ENCODE data around the gene ZBTB8A. TPM values are rescaled to one million over a fixed set of nuclear protein-coding genes. Genes with fewer than 3 reads are reported as not detected.
A peak's percentile ranks its signal among the peaks of the same experiment; 100 is the strongest.

The ZBTB8A gene
- total and polyA plus RNA-seq, 12 donors, result 1.7 to 3.8 (median 3.0) TPM

- Histone ChIP-seq H3K27me3 (no peaks in the 10 kb centered on the region), H3K4me1 (peaks cover 0 to 21% (median 8%) of the 10 kb centered on the region in 9 donors), H3K4me3 (no peak overlapping the region), H3K9me3 (no peaks in the 10 kb centered on the region), H3K27ac (no peak overlapping the region), H3K36me3 (peaks cover 0 to 17% (median 0%) of the 10 kb centered on the region in 9 donors)
- DNase-seq (no peak), ATAC-seq (no peak)
- 79 to 84% methylated on average over 4 of the region's 4 CpGs for WGBS, 2 donors
- intact Hi-C loops (cut with DNase I), result no loop called here
- TF ChIP-seq CTCF (IDR thresholded peaks at IDR 0.05), result no peak
Measured at GRCh38 chr1:32644426-32644825, 105.2 kb downstream of the ZBTB8A start.

- Histone ChIP-seq H3K27me3 (no peaks in the 10 kb centered on the region), H3K4me3 (no peak overlapping the region), H3K36me3 (peaks cover 0 to 19% (median 4%) of the 10 kb centered on the region in 9 donors), H3K9me3 (no peaks in the 10 kb centered on the region), H3K4me1 (peaks cover under 1 to 37% (median 28%) of the 10 kb centered on the region in 9 donors), H3K27ac (no peak overlapping the region)
- ATAC-seq (no peak), DNase-seq (no peak)
- intact Hi-C loops (cut with DNase I), result no loop called here
- 82 to 90% methylated on average over 6 of the region's 6 CpGs for WGBS, 2 donors
- TF ChIP-seq CTCF (IDR thresholded peaks at IDR 0.05), result no peak
Measured at GRCh38 chr1:32647308-32648134, 108.3 kb downstream of the ZBTB8A start.

- Histone ChIP-seq H3K27me3 (no peaks in the 10 kb centered on the region), H3K4me1 (peaks cover 3 to 62% (median 37%) of the 10 kb centered on the region in 9 donors), H3K27ac (peak within 1 kb of the TSS; percentile 93 to 100 (median 98)), H3K4me3 (peak within 1 kb of the TSS; percentile 61 to 95 (median 79)), H3K9me3 (no peaks in the 10 kb centered on the region), H3K36me3 (peaks cover 0 to 43% (median 13%) of the 10 kb centered on the region in 9 donors)
- intact Hi-C loops (cut with DNase I), result loop anchor here in 1 of 10 donors (2.0 to 5.0 kb wide), 2 partner anchors 37 to 52 kb away; partner anchors contain the start of gene SYNC
- ATAC-seq (peak; percentile 88 to 96 (median 92)), DNase-seq (peak; percentile 88 to 94)
- no peak for TF ChIP-seq CTCF (IDR thresholded peaks at IDR 0.05)
- 0% methylated on average over 21 of the region's 21 CpGs for WGBS, 2 donors
Measured at GRCh38 chr1:32650248-32650751, 111.1 kb downstream of the ZBTB8A start, which contains the start of gene ZBTB8OS. Gene ZBTB8OS, minus strand, starts transcription at chr1:32650550. Its CDS starts 21 bp downstream, at chr1:32650529.

GRCh38 chr1:32650752-32651460, 111.7 kb downstream of the ZBTB8A start, which contains the start of gene RBBP4:
Gene RBBP4, plus strand, starts transcription at chr1:32651208. Its CDS starts 99 bp downstream, at chr1:32651307.
- peak in 2 of 9 donors; percentile 4 to 36 for TF ChIP-seq CTCF (IDR thresholded peaks at IDR 0.05)
- WGBS, 2 donors, result 0 to 1% methylated on average over 67 of the region's 67 CpGs
- peaks cover 3 to 65% (median 37%) of the 10 kb centered on the region in 9 donors for H3K4me1 ChIP-seq
- H3K36me3 ChIP-seq, result peaks cover 0 to 43% (median 18%) of the 10 kb centered on the region in 9 donors
- peak within 1 kb of the TSS; percentile 61 to 95 (median 79) for H3K4me3 ChIP-seq
- peak within 1 kb of the TSS; percentile 93 to 100 (median 98) for H3K27ac ChIP-seq
- DNase-seq, result peak; percentile 97 to 99
- intact Hi-C loops (cut with DNase I), result loop anchor here in 1 of 10 donors (2.0 to 5.0 kb wide), 2 partner anchors 38 to 51 kb away; partner anchors contain the start of gene SYNC
- no peaks in the 10 kb centered on the region for H3K27me3 ChIP-seq
- no peaks in the 10 kb centered on the region for H3K9me3 ChIP-seq
- ATAC-seq, result peak; percentile 96 to 98 (median 97)
